ENCODE data around the gene OSTN. TPM values are rescaled to one million over a fixed set of nuclear protein-coding genes. Genes with fewer than 3 reads are reported as not detected.

Gene OSTN
- total RNA-seq, 1 experiment from 2014 or later, result not detected

DNA sequence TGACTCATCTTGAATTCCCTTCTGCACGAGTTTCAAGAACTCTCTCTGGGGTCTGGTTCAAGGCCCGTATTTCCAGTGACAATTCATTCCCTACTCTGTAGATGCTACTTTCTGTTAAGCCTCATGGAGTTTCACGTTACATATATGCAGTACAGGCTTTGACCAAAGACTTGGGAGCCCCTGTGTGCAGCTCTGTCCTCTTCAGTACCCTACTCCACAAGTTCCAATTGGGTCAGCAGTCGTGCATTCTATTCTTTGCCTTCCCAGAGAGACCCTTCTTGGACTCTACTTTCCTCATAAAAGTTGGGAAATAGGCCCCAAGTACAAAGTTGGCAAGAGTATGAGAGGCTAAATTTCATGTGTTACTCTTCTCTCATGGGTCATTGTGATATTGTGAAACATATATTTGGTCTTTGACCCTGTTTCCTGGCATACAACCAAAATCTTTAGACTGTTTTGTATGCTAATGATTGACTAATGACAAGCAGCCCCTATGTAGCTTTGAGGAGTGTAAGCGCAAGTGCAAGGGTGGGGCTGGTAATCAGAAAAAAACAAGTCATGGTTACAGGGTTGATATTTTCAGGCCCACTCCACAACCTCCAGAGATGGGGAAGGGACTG is 115.2 kb downstream of the OSTN start:
- no peak for ATAC-seq
- H2AFZ ChIP-seq (ENCODE audit: low read depth, low read length, poor library complexity, severe bottlenecking), result no peak overlapping the region
- RAD21 ChIA-PET (ENCODE audit: low non-redundant PET in 1 of 2, low total read pairs in 2 of 2, uncharacterized antibody in 2 of 2, unreplicated experiment in 2 of 2), result no interaction called here
- H3K4me2 ChIP-seq (ENCODE audit: low read length), result no peak overlapping the region
- H3K9me3 ChIP-seq (ENCODE audit: control insufficient read depth in 1 of 2, insufficient read depth in 1 of 2, low read depth in 1 of 2, low read length in 2 of 2), result no peaks in the 10 kb centered on the region
- DNase-seq (ENCODE audit: low read depth, low spot score), result no peak
- no peaks in the 10 kb centered on the region for H3K79me2 ChIP-seq (ENCODE audit: insufficient read depth, low read length)
- H3K27me3 ChIP-seq (ENCODE audit: insufficient read depth, low read length), result no peaks in the 10 kb centered on the region
- H3K9me2 ChIP-seq (ENCODE audit: insufficient read depth), result no peaks in the 10 kb centered on the region
- H4K20me1 ChIP-seq (ENCODE audit: insufficient read depth), result no peaks in the 10 kb centered on the region
- H3K27ac ChIP-seq (ENCODE audit: low read depth, low read length), result no peak overlapping the region
- TF ChIP-seq POLR2AphosphoS5 (IDR thresholded peaks at IDR 0.05; ENCODE audit: low read depth, low read length), result no peak
- TF ChIP-seq ZNF274 (IDR thresholded peaks at IDR 0.05; ENCODE audit: low read depth, low read length), result no peak
- CTCF ChIA-PET, result no interaction called here
- no TSS peak for BruUV-seq (replicated peaks)
- no peak overlapping the region for H3K9ac ChIP-seq (ENCODE audit: low read length)
- no peak overlapping the region for H3K4me3 ChIP-seq (replicated peaks in 1 of 2; ENCODE audit: low read depth in 1 of 2, low read length in 2 of 2)
- no peaks in the 10 kb centered on the region for H3K36me3 ChIP-seq (ENCODE audit: control insufficient read depth in 1 of 2, insufficient read depth in 2 of 2, low read length in 2 of 2)
- no peaks in the 10 kb centered on the region for H3K4me1 ChIP-seq (ENCODE audit: control insufficient read depth in 1 of 2, insufficient read depth in 2 of 2, low read length in 2 of 2)
- POLR2A ChIA-PET, result no interaction called here
- intact Hi-C loops (cut with micrococcal nuclease), result no loop called here

Other genes starting within 250 kb of the OSTN start
- gene CCDC50, start 130.2 kb downstream of the OSTN start, total RNA-seq (2021; ENCODE audit: unreplicated experiment), result 47.8 TPM
- 0.59 TPM for gene UTS2B, start 131.3 kb downstream of the OSTN start, total RNA-seq (2021; ENCODE audit: unreplicated experiment)

Data from HCT116 (cell line).